B cell (primary cell): ENCODE measurements around the gene NDEL1.

Experiments
- CTCF ChIP-seq: fragments of 200-600 bp; IDR thresholded peaks from one replicate; pipeline ENCODE4 v1.8.0; 2022; ENCODE audit warnings: antibody characterized with exemption, mild to moderate bottlenecking
- EZH2 ChIP-seq: IDR thresholded peaks from 2 replicates; pipeline ENCODE4 v1.6.1; 2012; ENCODE audit warnings: borderline replicate concordance, low read depth, mild to moderate bottlenecking, moderate library complexity, low read length; ENCODE audit not compliant: insufficient read depth, poor library complexity, severe bottlenecking

- TF ChIP-seq EZH2, result no peak
- no peak for TF ChIP-seq CTCF
Observed at GRCh38 chr17:8455665-8456209, 20.1 kb downstream of the NDEL1 start.
